Fibroblast of skin of scalp (primary cell): ENCODE measurements around the gene MSMB.
"Not testable (repeated sequence)": the region's sequence is repeated elsewhere in the genome, so short reads cannot be mapped to it uniquely, and the experiment has no call there.

Experiments
- DNase-seq: peaks from one replicate; pipeline ENCODE4 v3.0.0-alpha.2; 2013

The MSMB gene

DNA sequence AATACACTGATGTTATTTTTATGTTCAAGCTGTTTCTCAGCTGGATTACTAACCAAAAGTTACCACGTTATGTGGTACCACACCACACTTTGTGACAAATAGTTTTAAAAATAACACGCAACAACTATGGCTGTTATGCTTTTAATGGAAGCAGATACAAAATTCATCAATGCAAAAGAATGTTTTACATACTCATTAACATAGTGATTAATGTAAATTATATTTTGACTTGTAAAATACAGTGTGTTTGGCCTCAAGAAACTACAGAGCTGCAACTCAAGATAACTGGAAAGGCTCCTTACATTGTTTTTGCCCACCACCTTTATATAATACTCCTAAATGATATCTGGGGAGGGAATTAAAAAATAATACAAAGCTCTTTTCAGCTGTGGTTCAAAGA is 41.1 kb downstream of the MSMB start:
- no peak for DNase-seq

DNA sequence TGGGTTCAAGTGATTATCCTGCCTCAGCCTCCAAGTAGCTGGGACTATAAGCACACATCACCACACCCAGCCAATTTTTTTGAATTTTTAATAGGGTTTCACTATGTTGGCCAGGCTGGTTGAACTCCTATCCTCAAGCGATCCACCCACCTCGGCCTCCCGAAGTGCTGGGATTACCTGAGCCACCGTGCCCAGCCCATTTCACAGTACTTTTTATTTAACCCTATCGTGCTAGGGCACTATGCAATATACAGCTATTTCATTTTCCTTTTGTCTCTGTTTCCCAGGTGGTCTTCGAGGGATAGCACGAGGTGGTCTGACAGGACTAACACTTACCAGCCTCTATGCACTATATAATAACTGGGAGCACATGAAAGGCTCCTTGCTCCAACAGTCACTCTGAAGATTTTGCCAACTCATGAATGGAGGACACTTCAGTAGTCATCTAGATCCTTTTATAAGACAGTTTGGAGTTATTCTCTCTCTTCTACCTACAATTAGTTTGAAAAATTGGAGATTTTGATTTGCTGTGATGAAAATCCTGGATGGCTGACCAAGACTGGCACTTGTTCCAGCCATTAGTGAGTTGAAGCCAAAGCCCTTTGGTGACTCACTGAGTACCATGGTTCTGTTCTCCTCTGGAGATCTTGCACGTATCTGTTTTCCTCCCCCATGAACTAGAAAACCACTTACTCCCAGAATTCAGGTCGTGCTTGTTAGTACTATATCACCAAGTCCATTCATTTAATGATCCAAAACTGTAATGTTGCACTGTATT is 43.0 kb downstream of the MSMB start:
- DNase-seq, result no peak

- DNase-seq, result not testable (repeated sequence)
These were observed 43.8 kb downstream of the MSMB start for GRCh38 chr10:46002189-46002687.

DNA sequence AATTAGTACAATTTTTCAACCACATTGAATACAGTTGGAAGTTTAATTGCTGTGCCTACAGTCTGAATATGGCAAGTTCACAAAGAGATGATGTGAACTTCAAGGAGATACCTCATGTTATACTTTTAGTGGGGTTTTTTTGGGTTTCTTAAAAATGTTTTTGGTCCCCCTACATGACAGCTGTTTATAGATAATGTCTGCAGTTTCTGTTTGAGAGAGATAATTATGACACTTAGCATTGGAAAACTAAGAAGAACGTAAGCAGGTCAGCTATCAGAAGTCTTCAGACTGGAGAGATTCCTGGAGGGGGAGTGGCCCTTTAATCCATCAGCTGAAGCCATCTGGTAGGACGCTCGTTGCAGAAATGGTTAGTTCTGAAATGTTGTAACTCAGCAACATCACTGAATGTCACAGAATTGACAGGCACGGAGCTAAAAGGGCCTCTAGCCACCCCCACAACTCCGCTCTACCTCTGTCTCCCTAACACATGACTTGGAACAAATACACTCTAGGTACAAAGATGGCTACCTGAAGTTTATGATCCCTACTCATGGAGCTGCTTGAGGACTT is 44.8 kb downstream of the MSMB start:
- DNase-seq, result no peak

- DNase-seq, result no peak
These were observed 45.5 kb downstream of the MSMB start for GRCh38 chr10:46000538-46000937.

- DNase-seq, result not testable (repeated sequence)
These were observed 46.1 kb downstream of the MSMB start for GRCh38 chr10:45999955-46000354.

GRCh38 chr10:45997994-45998763 is 47.9 kb downstream of the MSMB start:
- DNase-seq, result no peak

GRCh38 chr10:45997557-45997956 is 48.5 kb downstream of the MSMB start:
- DNase-seq, result no peak

DNA sequence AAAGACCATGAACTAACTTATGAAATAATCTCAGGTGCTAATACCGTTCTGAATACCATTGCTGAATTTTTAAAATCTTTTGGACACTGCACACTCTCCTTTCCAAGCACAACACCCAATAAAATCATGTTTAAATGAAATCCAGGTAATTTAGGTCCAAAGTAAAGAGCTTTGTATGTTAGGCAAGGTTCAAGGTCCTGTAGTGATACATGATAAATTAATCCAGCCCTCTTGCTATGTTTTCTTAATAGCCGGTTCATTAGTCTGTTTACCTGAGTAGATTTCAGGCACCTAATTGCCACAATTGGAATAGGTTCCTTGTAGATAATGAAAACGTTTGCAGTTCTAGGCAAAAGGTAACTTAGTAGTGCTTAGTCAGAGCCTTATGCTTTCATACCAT is 60.5 kb downstream of the MSMB start:
- DNase-seq, result not testable (repeated sequence)

DNA sequence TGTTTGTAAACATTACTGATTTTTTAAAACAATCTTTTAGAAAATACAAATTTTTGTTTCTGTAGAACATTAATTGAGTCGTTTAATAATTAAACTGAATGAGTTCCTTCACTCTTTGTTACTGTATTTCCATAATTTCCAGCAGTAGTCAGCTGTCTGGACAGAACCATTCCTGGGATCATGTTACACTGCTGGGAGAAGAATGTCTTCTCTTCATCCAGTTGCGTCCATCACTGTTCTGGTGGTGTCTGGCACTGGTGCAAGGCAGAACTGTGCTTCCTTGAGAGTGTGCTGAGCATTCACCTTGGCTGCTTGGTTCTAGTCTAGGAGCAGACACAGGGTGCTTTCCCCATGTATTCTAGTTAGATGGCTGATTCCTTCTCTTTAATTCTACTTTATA is 61.6 kb downstream of the MSMB start:
- not testable (repeated sequence) for DNase-seq

GRCh38 chr10:45983538-45984186 is 62.4 kb downstream of the MSMB start:
- peak; percentile 57 for DNase-seq
